Glutamatergic neuron (in vitro differentiated cells): ENCODE measurements around the gene CCNL1. TPM values are rescaled to one million over a fixed set of nuclear protein-coding genes. Genes with fewer than 3 reads are reported as not detected.

ENCODE experiments used
- DNase-seq: peaks from one replicate; pipeline ENCODE4 v3.0.0; 2022
- H3K27ac Mint-ChIP-seq: one replicate; pipeline ENCODE4 v1.8.0; 2020; ENCODE audit warnings: mild to moderate bottlenecking, mixed read lengths, inconsistent platforms; ENCODE audit not compliant: unreplicated experiment
- H3K27me3 Mint-ChIP-seq: one replicate; pipeline ENCODE4 v1.8.0; 2020; ENCODE audit warnings: mild to moderate bottlenecking, moderate library complexity, mixed read lengths, inconsistent platforms; ENCODE audit not compliant: unreplicated experiment
- H3K36me3 Mint-ChIP-seq: one replicate; pipeline ENCODE4 v1.8.0; 2020; ENCODE audit warnings: mild to moderate bottlenecking, mixed read lengths, inconsistent platforms; ENCODE audit not compliant: unreplicated experiment
- H3K4me1 Mint-ChIP-seq: one replicate; pipeline ENCODE4 v1.8.0; 2020; ENCODE audit warnings: mild to moderate bottlenecking, low read depth, mixed read lengths, inconsistent platforms; ENCODE audit not compliant: unreplicated experiment
- H3K4me3 Mint-ChIP-seq: one replicate; pipeline ENCODE4 v1.8.0; 2020; ENCODE audit warnings: mild to moderate bottlenecking, mixed read lengths, inconsistent platforms; ENCODE audit not compliant: unreplicated experiment
- H3K9me3 Mint-ChIP-seq: one replicate; pipeline ENCODE4 v1.8.0; 2020; ENCODE audit warnings: mild to moderate bottlenecking, moderate library complexity, mixed read lengths, inconsistent platforms; ENCODE audit not compliant: unreplicated experiment
- CTCF ChIP-seq: fragments of 200-600 bp; sonication (generic); IDR thresholded peaks from one replicate; pipeline ENCODE4 v1.5.0; 2021; ENCODE audit not compliant: partially characterized antibody, unreplicated experiment
- total RNA-seq: library from RNA; stranded (reverse); fragmentation: NEBNext Ultra II Directional; extraction: Animal tissue kit (Norgen Biotek cat#: 25700); gene quantifications from one replicate; pipeline ENCODE4 v1.2.1, GENCODE V29; 2021; ENCODE audit not compliant: unreplicated experiment

CCNL1 gene
- total RNA-seq, 1 donor from 2014 or later: 123 TPM

- Mint-ChIP-seq H3K27me3 (no peaks in the 10 kb centered on the region), H3K4me1 (no peaks in the 10 kb centered on the region), H3K36me3 (no peaks in the 10 kb centered on the region), H3K27ac (no peak overlapping the region), H3K4me3 (no peak overlapping the region), H3K9me3 (peaks cover 2% of the 10 kb centered on the region)
- DNase-seq: no peak
- TF ChIP-seq CTCF: no peak
Measured at GRCh38 chr3:157116017-157116416, 43.9 kb downstream of the CCNL1 start.

GRCh38 chr3:157115069-157116006 is 44.6 kb downstream of the CCNL1 start:
- H3K27me3 Mint-ChIP-seq: no peaks in the 10 kb centered on the region
- no peaks in the 10 kb centered on the region for H3K36me3 Mint-ChIP-seq
- H3K27ac Mint-ChIP-seq: no peak overlapping the region
- H3K9me3 Mint-ChIP-seq: peaks cover 2% of the 10 kb centered on the region
- no peaks in the 10 kb centered on the region for H3K4me1 Mint-ChIP-seq
- no peak for DNase-seq
- H3K4me3 Mint-ChIP-seq: no peak overlapping the region
- no peak for TF ChIP-seq CTCF

- TF ChIP-seq CTCF: peak; percentile 25
- no peak overlapping the region for H3K4me3 Mint-ChIP-seq
- H3K9me3 Mint-ChIP-seq: peaks cover 2% of the 10 kb centered on the region
- no peaks in the 10 kb centered on the region for H3K4me1 Mint-ChIP-seq
- H3K36me3 Mint-ChIP-seq: no peaks in the 10 kb centered on the region
- DNase-seq: no peak
- no peaks in the 10 kb centered on the region for H3K27me3 Mint-ChIP-seq
- no peak overlapping the region for H3K27ac Mint-ChIP-seq
Measured at GRCh38 chr3:157113832-157114505, 46.0 kb downstream of the CCNL1 start.

- H3K4me3 Mint-ChIP-seq: no peak overlapping the region
- H3K9me3 Mint-ChIP-seq: peaks cover 2% of the 10 kb centered on the region
- no peaks in the 10 kb centered on the region for H3K27me3 Mint-ChIP-seq
- DNase-seq: no peak
- no peaks in the 10 kb centered on the region for H3K36me3 Mint-ChIP-seq
- H3K27ac Mint-ChIP-seq: no peak overlapping the region
- H3K4me1 Mint-ChIP-seq: no peaks in the 10 kb centered on the region
- TF ChIP-seq CTCF: no peak
Measured at GRCh38 chr3:157112536-157112935, 47.4 kb downstream of the CCNL1 start.

GRCh38 chr3:157111518-157111917 is 48.4 kb downstream of the CCNL1 start:
- DNase-seq: no peak
- Mint-ChIP-seq H3K27me3 (no peaks in the 10 kb centered on the region), H3K27ac (no peak overlapping the region), H3K4me3 (no peak overlapping the region), H3K9me3 (peaks cover 2% of the 10 kb centered on the region), H3K4me1 (no peaks in the 10 kb centered on the region), H3K36me3 (no peaks in the 10 kb centered on the region)
- TF ChIP-seq CTCF: no peak
